ENCODE results near the gene CLN6. TPM values are rescaled to one million over a fixed set of nuclear protein-coding genes. Genes with fewer than 3 reads are reported as not detected.

Gene CLN6
- total RNA-seq, 1 donor from 2014 or later: 31.5 TPM

DNA sequence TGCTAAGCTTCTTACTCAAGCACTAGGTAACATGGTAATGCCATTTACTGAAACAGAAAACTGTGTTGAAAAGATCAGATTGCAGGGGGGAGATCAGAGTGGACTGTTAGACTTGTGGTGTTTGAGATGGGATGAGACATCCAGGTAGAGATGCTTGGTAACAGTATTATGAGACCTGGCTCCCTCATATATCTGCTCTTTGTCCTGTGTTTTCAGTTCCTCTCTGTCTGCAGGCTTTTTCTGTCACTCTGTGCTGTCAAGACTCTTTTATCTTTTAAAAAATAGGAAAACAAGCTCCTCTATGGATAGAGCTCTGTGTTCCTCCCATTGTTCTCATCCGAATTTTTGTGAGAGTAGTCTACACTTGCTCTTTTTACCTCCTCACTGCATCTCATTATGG is 72.5 kb downstream of the CLN6 start:
- H3K4me3 ChIP-seq: no peak overlapping the region
- no peaks in the 10 kb centered on the region for H3K4me1 ChIP-seq
- DNase-seq: no peak
- no peak for ATAC-seq
- no peak overlapping the region for H3K27ac ChIP-seq
- no peaks in the 10 kb centered on the region for H3K27me3 ChIP-seq
- no peaks in the 10 kb centered on the region for H3K9me3 ChIP-seq
- TF ChIP-seq, protein P1, sequence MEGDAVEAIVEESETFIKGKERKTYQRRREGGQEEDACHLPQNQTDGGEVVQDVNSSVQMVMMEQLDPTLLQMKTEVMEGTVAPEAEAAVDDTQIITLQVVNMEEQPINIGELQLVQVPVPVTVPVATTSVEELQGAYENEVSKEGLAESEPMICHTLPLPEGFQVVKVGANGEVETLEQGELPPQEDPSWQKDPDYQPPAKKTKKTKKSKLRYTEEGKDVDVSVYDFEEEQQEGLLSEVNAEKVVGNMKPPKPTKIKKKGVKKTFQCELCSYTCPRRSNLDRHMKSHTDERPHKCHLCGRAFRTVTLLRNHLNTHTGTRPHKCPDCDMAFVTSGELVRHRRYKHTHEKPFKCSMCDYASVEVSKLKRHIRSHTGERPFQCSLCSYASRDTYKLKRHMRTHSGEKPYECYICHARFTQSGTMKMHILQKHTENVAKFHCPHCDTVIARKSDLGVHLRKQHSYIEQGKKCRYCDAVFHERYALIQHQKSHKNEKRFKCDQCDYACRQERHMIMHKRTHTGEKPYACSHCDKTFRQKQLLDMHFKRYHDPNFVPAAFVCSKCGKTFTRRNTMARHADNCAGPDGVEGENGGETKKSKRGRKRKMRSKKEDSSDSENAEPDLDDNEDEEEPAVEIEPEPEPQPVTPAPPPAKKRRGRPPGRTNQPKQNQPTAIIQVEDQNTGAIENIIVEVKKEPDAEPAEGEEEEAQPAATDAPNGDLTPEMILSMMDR (IDR thresholded peaks at IDR 0.05): no peak
- peaks cover 41% of the 10 kb centered on the region for H3K36me3 ChIP-seq
- intact Hi-C loops (cut with DNase I): loop anchor here (5.0 kb wide), 1 partner anchor 295 kb away; no protein-coding TSS in a partner anchor

Other genes with a start within 250 kb of the CLN6 start
- gene PIAS1, start 175.4 kb downstream of the CLN6 start, total RNA-seq: 62.0 TPM
- 4.5 TPM for gene CALML4, start 24.4 kb downstream of the CLN6 start, total RNA-seq
- gene FEM1B, start 48.0 kb upstream of the CLN6 start, total RNA-seq: 42.3 TPM
- 7.1 TPM for gene ITGA11, start 202.4 kb upstream of the CLN6 start, total RNA-seq